ENCODE measurements around the gene P2RX2. TPM values are rescaled to one million over a fixed set of nuclear protein-coding genes. Genes with fewer than 3 reads are reported as not detected.

Gene P2RX2
- total RNA-seq, 1 experiment from 2014 or later, result not detected

GRCh38 chr12:132584429-132584828, 34.1 kb upstream of the P2RX2 start:
- H3K9me2 ChIP-seq (ENCODE audit: insufficient read depth), result no peaks in the 10 kb centered on the region
- peaks cover 9% of the 10 kb centered on the region; the same call in 1 of the 2 replicates for H3K27me3 ChIP-seq (ENCODE audit: insufficient read depth, low read depth)
- no TSS peak for BruUV-seq (replicated peaks)
- no peaks in the 10 kb centered on the region for H3K79me2 ChIP-seq (ENCODE audit: low read depth)
- H3K9me3 ChIP-seq (ENCODE audit: insufficient read depth, low read depth), result no peaks in the 10 kb centered on the region
- H3K36me3 ChIP-seq (ENCODE audit: low read depth), result no peaks in the 10 kb centered on the region
- H3K4me1 ChIP-seq (replicated peaks; ENCODE audit: insufficient read depth), result no peaks in the 10 kb centered on the region
- no peak for DNase-seq
- H3K4me2 ChIP-seq, result no peak overlapping the region
- intact Hi-C loops (cut with micrococcal nuclease; ENCODE audit: unreplicated experiment), result no loop called here
- no peak overlapping the region for H2AFZ ChIP-seq
- POLR2A ChIA-PET (ENCODE audit: unreplicated experiment), result no interaction called here
- TF ChIP-seq, protein P1, sequence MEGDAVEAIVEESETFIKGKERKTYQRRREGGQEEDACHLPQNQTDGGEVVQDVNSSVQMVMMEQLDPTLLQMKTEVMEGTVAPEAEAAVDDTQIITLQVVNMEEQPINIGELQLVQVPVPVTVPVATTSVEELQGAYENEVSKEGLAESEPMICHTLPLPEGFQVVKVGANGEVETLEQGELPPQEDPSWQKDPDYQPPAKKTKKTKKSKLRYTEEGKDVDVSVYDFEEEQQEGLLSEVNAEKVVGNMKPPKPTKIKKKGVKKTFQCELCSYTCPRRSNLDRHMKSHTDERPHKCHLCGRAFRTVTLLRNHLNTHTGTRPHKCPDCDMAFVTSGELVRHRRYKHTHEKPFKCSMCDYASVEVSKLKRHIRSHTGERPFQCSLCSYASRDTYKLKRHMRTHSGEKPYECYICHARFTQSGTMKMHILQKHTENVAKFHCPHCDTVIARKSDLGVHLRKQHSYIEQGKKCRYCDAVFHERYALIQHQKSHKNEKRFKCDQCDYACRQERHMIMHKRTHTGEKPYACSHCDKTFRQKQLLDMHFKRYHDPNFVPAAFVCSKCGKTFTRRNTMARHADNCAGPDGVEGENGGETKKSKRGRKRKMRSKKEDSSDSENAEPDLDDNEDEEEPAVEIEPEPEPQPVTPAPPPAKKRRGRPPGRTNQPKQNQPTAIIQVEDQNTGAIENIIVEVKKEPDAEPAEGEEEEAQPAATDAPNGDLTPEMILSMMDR (conservative IDR thresholded peaks at IDR 0.05), result no peak
- TF ChIP-seq EZH2 (IDR thresholded peaks at IDR 0.05; ENCODE audit: low read depth), result no peak
- H4K20me1 ChIP-seq (ENCODE audit: insufficient read depth), result peaks cover 9% of the 10 kb centered on the region; the same call in 1 of the 2 replicates
- CTCF ChIA-PET, result no interaction called here
- no peak overlapping the region for H3K4me3 ChIP-seq
- H3K27ac ChIP-seq, result no peak overlapping the region
- no peaks in the 10 kb centered on the region; the same call in 1 of the 2 replicates for H3F3A ChIP-seq (ENCODE audit: insufficient read depth, low read depth)

GRCh38 chr12:132585177-132585576, 33.4 kb upstream of the P2RX2 start:
- Histone ChIP-seq H2AFZ (no peak overlapping the region), H3K27me3 (ENCODE audit: insufficient read depth, low read depth) (peaks cover 9% of the 10 kb centered on the region; the same call in 1 of the 2 replicates), H3K27ac (no peak overlapping the region), H3K9me3 (ENCODE audit: insufficient read depth, low read depth) (no peaks in the 10 kb centered on the region), H3K4me3 (no peak overlapping the region), H3K36me3 (ENCODE audit: low read depth) (no peaks in the 10 kb centered on the region), H3K4me1 (replicated peaks; ENCODE audit: insufficient read depth) (no peaks in the 10 kb centered on the region), H3K9me2 (ENCODE audit: insufficient read depth) (no peaks in the 10 kb centered on the region), H4K20me1 (ENCODE audit: insufficient read depth) (peaks cover 9% of the 10 kb centered on the region; the same call in 1 of the 2 replicates), H3K79me2 (ENCODE audit: low read depth) (no peaks in the 10 kb centered on the region), H3K4me2 (no peak overlapping the region), H3F3A (ENCODE audit: insufficient read depth, low read depth) (no peaks in the 10 kb centered on the region; the same call in 1 of the 2 replicates)
- intact Hi-C loops (cut with micrococcal nuclease; ENCODE audit: unreplicated experiment), result no loop called here
- no TSS peak for BruUV-seq (replicated peaks)
- CTCF ChIA-PET, result no interaction called here
- TF ChIP-seq, protein P1 (conservative IDR thresholded peaks at IDR 0.05), result no peak
- TF ChIP-seq EZH2 (IDR thresholded peaks at IDR 0.05; ENCODE audit: low read depth), result no peak
- no peak for DNase-seq
- POLR2A ChIA-PET (ENCODE audit: unreplicated experiment), result no interaction called here

DNA sequence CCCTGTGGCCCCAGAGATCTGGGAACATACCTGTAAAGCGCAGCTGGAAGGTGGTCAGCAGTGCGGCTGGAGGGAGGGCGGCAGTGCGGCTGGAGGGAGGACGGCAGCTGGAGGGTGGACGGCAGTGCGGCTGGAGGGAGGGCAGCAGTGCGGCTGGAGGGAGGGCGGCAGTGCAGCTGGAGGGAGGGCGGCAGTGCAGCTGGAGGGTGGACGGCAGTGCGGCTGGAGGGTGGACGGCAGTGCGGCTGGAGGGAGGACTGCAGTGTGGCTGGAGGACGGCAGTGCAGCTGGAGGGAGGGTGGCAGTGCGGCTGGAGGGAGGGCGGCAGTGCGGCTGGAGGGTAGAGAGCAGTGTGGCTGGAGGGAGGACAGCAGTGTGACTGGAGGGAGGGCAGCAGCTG, 31.6 kb upstream of the P2RX2 start:
- no TSS peak for BruUV-seq (replicated peaks)
- Histone ChIP-seq H3K79me2 (ENCODE audit: low read depth) (no peaks in the 10 kb centered on the region), H3K27me3 (ENCODE audit: insufficient read depth, low read depth) (peaks cover 16% of the 10 kb centered on the region), H3K4me1 (replicated peaks; ENCODE audit: insufficient read depth) (no peaks in the 10 kb centered on the region), H3K4me2 (no peak overlapping the region), H3K9me3 (ENCODE audit: insufficient read depth, low read depth) (no peaks in the 10 kb centered on the region), H4K20me1 (ENCODE audit: insufficient read depth) (no peaks in the 10 kb centered on the region), H3K4me3 (no peak overlapping the region), H3K36me3 (ENCODE audit: low read depth) (no peaks in the 10 kb centered on the region), H2AFZ (no peak overlapping the region), H3F3A (ENCODE audit: insufficient read depth, low read depth) (no peaks in the 10 kb centered on the region; the same call in 1 of the 2 replicates), H3K9me2 (ENCODE audit: insufficient read depth) (no peaks in the 10 kb centered on the region), H3K27ac (no peak overlapping the region)
- no peak for DNase-seq
- ChIA-PET POLR2A (ENCODE audit: unreplicated experiment) (no interaction called here), CTCF (no interaction called here)
- no peak for TF ChIP-seq EZH2 (IDR thresholded peaks at IDR 0.05; ENCODE audit: low read depth)
- TF ChIP-seq, protein P1 (conservative IDR thresholded peaks at IDR 0.05), result no peak
- intact Hi-C loops (cut with micrococcal nuclease; ENCODE audit: unreplicated experiment), result no loop called here

Measured in PC-9 (cell line).